DND-41 (cell line): ENCODE measurements around the gene BTC.

Experiments
- CTCF ChIP-seq: IDR thresholded peaks from 2 replicates; pipeline ENCODE4 v1.5.1; 2012; ENCODE audit warnings: borderline replicate concordance, low read length, moderate library complexity, mild to moderate bottlenecking; ENCODE audit not compliant: poor library complexity, severe bottlenecking; ENCODE audit errors: extremely low read depth
- EZH2 ChIP-seq: IDR thresholded peaks from 3 replicates; pipeline ENCODE4 v1.6.1; 2012; ENCODE audit warnings: borderline replicate concordance, low read depth, mild to moderate bottlenecking, moderate library complexity, low read length, inconsistent platforms; ENCODE audit not compliant: severe bottlenecking

- no peak for TF ChIP-seq CTCF
- no peak for TF ChIP-seq EZH2
Observed at GRCh38 chr4:74800310-74800709, 6.0 kb upstream of the BTC start.
